WTC11 (cell line): ENCODE data around the gene BROX. TPM values are rescaled to one million over a fixed set of nuclear protein-coding genes. Genes with fewer than 3 reads are reported as not detected.

Experiments
- ATAC-seq: fragments of 200-7000 bp; cut with Tn5 transposase; 2 replicates; pipeline ENCODE4 v1.10.0; 2021; ENCODE audit warnings: mild to moderate bottlenecking, moderate library complexity
- CTCF ChIA-PET: fragments of 300-600 bp; sonication (Branson Sonifier 250); formaldehyde crosslinking; loops from one replicate; lab custom pipeline; 2021; ENCODE audit warnings: antibody characterized with exemption; lab: Charles Lee
- POLR2A ChIA-PET: fragments of 350-600 bp; sonication (Branson Sonifier 250); formaldehyde crosslinking; loops from one replicate; lab custom pipeline; 2021; ENCODE audit warnings: antibody characterized with exemption; lab: Charles Lee
- DNase-seq: peaks from one replicate; pipeline ENCODE4 v3.0.0; 2021; ENCODE audit warnings: low spot score
- H3K27ac Mint-ChIP-seq: 2 replicates; pipeline ENCODE4 v1.8.0; 2021; ENCODE audit warnings: mixed read lengths
- H3K27me3 Mint-ChIP-seq: 2 replicates; pipeline ENCODE4 v1.8.0; 2021; ENCODE audit warnings: low read depth, mild to moderate bottlenecking, moderate library complexity, mixed read lengths
- H3K36me3 Mint-ChIP-seq: 2 replicates; pipeline ENCODE4 v1.8.0; 2021; ENCODE audit warnings: mixed read lengths
- H3K4me1 Mint-ChIP-seq: 2 replicates; pipeline ENCODE4 v1.8.0; 2022; ENCODE audit warnings: mixed read lengths
- H3K4me3 Mint-ChIP-seq: 2 replicates; pipeline ENCODE4 v1.8.0; 2021; ENCODE audit warnings: mild to moderate bottlenecking, moderate library complexity, mixed read lengths
- H3K9me3 Mint-ChIP-seq: 2 replicates; pipeline ENCODE4 v1.8.0; 2021; ENCODE audit warnings: mixed read lengths
- AR ChIP-seq: fragments of 250-450 bp; sonication (Bioruptor Pico); IDR thresholded peaks from 2 replicates; pipeline ENCODE4 v1.9.0; 2021; ENCODE audit warnings: mild to moderate bottlenecking
- CREB1 ChIP-seq: sonication (generic); formaldehyde crosslinking; IDR thresholded peaks from 2 replicates; pipeline ENCODE4 v1.8.0; 2023; ENCODE audit warnings: mild to moderate bottlenecking, missing genetic modification reagents
- ESRRA ChIP-seq: sonication (generic); formaldehyde crosslinking; IDR thresholded peaks from 2 replicates; pipeline ENCODE4 v1.8.1; 2022; ENCODE audit warnings: mild to moderate bottlenecking, missing genetic modification reagents, borderline replicate concordance
- GTF2I ChIP-seq: fragments of 250-450 bp; sonication (Bioruptor Pico); conservative IDR thresholded peaks from 2 replicates; pipeline ENCODE4 v1.4.0; 2021; ENCODE audit warnings: mild to moderate bottlenecking
- JUN ChIP-seq: sonication (generic); formaldehyde crosslinking; IDR thresholded peaks from 2 replicates; pipeline ENCODE4 v1.8.0; 2023; ENCODE audit warnings: mild to moderate bottlenecking, missing genetic modification reagents
- NFYB ChIP-seq: sonication (generic); formaldehyde crosslinking; conservative IDR thresholded peaks from 2 replicates; pipeline ENCODE4 v1.8.0; 2022; ENCODE audit warnings: low read depth, missing genetic modification reagents
- PREB ChIP-seq: sonication (generic); formaldehyde crosslinking; IDR thresholded peaks from 2 replicates; pipeline ENCODE4 v1.8.1; 2022; ENCODE audit warnings: mild to moderate bottlenecking, missing genetic modification reagents, moderate library complexity, borderline replicate concordance
- RORB ChIP-seq: fragments of 250-450 bp; sonication (Bioruptor Pico); IDR thresholded peaks from 2 replicates; pipeline ENCODE4 v1.9.0; 2021; ENCODE audit warnings: mild to moderate bottlenecking
- SOX15 ChIP-seq: fragments of 250-450 bp; sonication (Bioruptor Pico); IDR thresholded peaks from 2 replicates; pipeline ENCODE4 v1.9.0; 2021; ENCODE audit warnings: mild to moderate bottlenecking
- TCF7 ChIP-seq: sonication (generic); formaldehyde crosslinking; IDR thresholded peaks from 2 replicates; pipeline ENCODE4 v1.8.0; 2022; ENCODE audit warnings: mild to moderate bottlenecking, low read depth, missing genetic modification reagents, moderate library complexity
- ZNF423 ChIP-seq: fragments of 250-450 bp; sonication (Bioruptor Pico); IDR thresholded peaks from 2 replicates; pipeline ENCODE4 v2.1.2; 2022; ENCODE audit warnings: mild to moderate bottlenecking, moderate library complexity
- ZNF532 ChIP-seq: fragments of 250-450 bp; sonication (Bioruptor Pico); IDR thresholded peaks from 2 replicates; pipeline ENCODE4 v1.9.0; 2021; ENCODE audit warnings: mild to moderate bottlenecking, borderline replicate concordance
- ZNF671 ChIP-seq: fragments of 250-450 bp; sonication (Bioruptor Pico); IDR thresholded peaks from 2 replicates; pipeline ENCODE4 v1.8.0; 2021; ENCODE audit warnings: mild to moderate bottlenecking
- ZSCAN18 ChIP-seq: fragments of 250-450 bp; sonication (Bioruptor Pico); IDR thresholded peaks from 2 replicates; pipeline ENCODE4 v2.1.2; 2022; ENCODE audit warnings: mild to moderate bottlenecking, moderate library complexity
- total RNA-seq: library from RNA; stranded (reverse); gene quantifications from 3 replicates; pipeline ENCODE4 v1.2.3, GENCODE V29; 2021
- TF ChIP-seq, protein P1 (sequence below): sonication (generic); formaldehyde crosslinking; IDR thresholded peaks from 2 replicates; pipeline ENCODE4 v1.8.1; 2023; ENCODE audit warnings: mild to moderate bottlenecking, missing genetic modification reagents, moderate library complexity
- TF ChIP-seq, protein P2 (sequence below): fragments of 200-600 bp; IDR thresholded peaks from 2 replicates; pipeline ENCODE4 v1.8.0; 2022; ENCODE audit warnings: antibody characterized with exemption
- TF ChIP-seq, protein P3 (sequence below): sonication (generic); formaldehyde crosslinking; IDR thresholded peaks from 2 replicates; pipeline ENCODE4 v1.8.1; 2023; ENCODE audit warnings: mild to moderate bottlenecking, missing genetic modification reagents
- TF ChIP-seq, protein P4 (sequence below): sonication (generic); formaldehyde crosslinking; IDR thresholded peaks from 2 replicates; pipeline ENCODE4 v1.8.1; 2023; ENCODE audit warnings: mild to moderate bottlenecking, missing genetic modification reagents

BROX gene
- total RNA-seq, 1 experiment from 2014 or later, result 27.1 TPM

DNA sequence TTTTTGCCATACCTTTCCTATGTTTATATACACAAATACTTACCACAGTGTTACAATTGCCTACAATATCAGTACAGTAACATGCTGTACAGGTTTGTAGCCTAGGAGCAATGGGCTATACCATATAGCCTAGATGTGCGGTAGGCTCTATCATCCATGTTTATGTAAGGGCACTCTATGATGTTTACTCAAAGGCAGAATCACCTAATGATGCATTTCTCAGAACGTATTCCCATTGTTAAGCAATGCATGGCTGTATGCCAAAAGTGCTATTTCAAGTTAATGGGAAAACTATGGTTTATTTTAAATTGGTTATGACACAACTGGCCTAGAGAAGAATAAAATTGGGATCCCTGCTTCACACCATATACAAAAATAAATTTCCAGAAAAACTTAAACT is 65.6 kb downstream of the BROX start (continued):
- no peak for TF ChIP-seq AR (CRISPR knock-in tag)
- TF ChIP-seq GTF2I (CRISPR knock-in tag), result no peak
- TF ChIP-seq, all 79 proteins: peak for 0

- TF ChIP-seq, protein P1, sequence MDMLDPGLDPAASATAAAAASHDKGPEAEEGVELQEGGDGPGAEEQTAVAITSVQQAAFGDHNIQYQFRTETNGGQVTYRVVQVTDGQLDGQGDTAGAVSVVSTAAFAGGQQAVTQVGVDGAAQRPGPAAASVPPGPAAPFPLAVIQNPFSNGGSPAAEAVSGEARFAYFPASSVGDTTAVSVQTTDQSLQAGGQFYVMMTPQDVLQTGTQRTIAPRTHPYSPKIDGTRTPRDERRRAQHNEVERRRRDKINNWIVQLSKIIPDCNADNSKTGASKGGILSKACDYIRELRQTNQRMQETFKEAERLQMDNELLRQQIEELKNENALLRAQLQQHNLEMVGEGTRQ (CRISPR knock-in tag), result no peak
- TF ChIP-seq PREB (no peak), ZSCAN18 (no peak), ZNF423 (no peak), ZNF532 (no peak), RORB (no peak), NFYB (CRISPR knock-in tag) (no peak), ZNF671 (CRISPR knock-in tag) (no peak), JUN (no peak), TCF7 (CRISPR knock-in tag) (no peak), CREB1 (CRISPR knock-in tag) (no peak), SOX15 (CRISPR knock-in tag) (no peak), ESRRA (CRISPR knock-in tag) (no peak)
- TF ChIP-seq, protein P2, sequence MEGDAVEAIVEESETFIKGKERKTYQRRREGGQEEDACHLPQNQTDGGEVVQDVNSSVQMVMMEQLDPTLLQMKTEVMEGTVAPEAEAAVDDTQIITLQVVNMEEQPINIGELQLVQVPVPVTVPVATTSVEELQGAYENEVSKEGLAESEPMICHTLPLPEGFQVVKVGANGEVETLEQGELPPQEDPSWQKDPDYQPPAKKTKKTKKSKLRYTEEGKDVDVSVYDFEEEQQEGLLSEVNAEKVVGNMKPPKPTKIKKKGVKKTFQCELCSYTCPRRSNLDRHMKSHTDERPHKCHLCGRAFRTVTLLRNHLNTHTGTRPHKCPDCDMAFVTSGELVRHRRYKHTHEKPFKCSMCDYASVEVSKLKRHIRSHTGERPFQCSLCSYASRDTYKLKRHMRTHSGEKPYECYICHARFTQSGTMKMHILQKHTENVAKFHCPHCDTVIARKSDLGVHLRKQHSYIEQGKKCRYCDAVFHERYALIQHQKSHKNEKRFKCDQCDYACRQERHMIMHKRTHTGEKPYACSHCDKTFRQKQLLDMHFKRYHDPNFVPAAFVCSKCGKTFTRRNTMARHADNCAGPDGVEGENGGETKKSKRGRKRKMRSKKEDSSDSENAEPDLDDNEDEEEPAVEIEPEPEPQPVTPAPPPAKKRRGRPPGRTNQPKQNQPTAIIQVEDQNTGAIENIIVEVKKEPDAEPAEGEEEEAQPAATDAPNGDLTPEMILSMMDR, result no peak
- TF ChIP-seq, protein P3, sequence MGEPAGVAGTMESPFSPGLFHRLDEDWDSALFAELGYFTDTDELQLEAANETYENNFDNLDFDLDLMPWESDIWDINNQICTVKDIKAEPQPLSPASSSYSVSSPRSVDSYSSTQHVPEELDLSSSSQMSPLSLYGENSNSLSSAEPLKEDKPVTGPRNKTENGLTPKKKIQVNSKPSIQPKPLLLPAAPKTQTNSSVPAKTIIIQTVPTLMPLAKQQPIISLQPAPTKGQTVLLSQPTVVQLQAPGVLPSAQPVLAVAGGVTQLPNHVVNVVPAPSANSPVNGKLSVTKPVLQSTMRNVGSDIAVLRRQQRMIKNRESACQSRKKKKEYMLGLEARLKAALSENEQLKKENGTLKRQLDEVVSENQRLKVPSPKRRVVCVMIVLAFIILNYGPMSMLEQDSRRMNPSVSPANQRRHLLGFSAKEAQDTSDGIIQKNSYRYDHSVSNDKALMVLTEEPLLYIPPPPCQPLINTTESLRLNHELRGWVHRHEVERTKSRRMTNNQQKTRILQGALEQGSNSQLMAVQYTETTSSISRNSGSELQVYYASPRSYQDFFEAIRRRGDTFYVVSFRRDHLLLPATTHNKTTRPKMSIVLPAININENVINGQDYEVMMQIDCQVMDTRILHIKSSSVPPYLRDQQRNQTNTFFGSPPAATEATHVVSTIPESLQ (CRISPR knock-in tag), result no peak
- TF ChIP-seq, protein P4, sequence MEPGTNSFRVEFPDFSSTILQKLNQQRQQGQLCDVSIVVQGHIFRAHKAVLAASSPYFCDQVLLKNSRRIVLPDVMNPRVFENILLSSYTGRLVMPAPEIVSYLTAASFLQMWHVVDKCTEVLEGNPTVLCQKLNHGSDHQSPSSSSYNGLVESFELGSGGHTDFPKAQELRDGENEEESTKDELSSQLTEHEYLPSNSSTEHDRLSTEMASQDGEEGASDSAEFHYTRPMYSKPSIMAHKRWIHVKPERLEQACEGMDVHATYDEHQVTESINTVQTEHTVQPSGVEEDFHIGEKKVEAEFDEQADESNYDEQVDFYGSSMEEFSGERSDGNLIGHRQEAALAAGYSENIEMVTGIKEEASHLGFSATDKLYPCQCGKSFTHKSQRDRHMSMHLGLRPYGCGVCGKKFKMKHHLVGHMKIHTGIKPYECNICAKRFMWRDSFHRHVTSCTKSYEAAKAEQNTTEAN, result no peak
- no peaks in the 10 kb centered on the region for H3K36me3 Mint-ChIP-seq
- CTCF ChIA-PET, result no interaction called here
- H3K27me3 Mint-ChIP-seq, result peaks cover 21% of the 10 kb centered on the region
- POLR2A ChIA-PET, result no interaction called here
- no peak overlapping the region for H3K27ac Mint-ChIP-seq
- H3K9me3 Mint-ChIP-seq, result no peaks in the 10 kb centered on the region
- H3K4me3 Mint-ChIP-seq, result no peak overlapping the region
- H3K4me1 Mint-ChIP-seq, result no peaks in the 10 kb centered on the region
- DNase-seq (no peak), ATAC-seq (no peak)
Measured at GRCh38 chr1:222781251-222781650, 68.9 kb downstream of the BROX start.
